Karpas-422 (cell line): Measurements from ENCODE around the gene HELZ2. TPM values are rescaled to one million over a fixed set of nuclear protein-coding genes. Genes with fewer than 3 reads are reported as not detected.
"Not testable (repeated sequence)": the region's sequence is repeated elsewhere in the genome, so short reads cannot be mapped to it uniquely, and the experiment has no call there.

ENCODE experiments used
- DNase-seq: peaks from one replicate; pipeline ENCODE4 v3.0.0-alpha.2; 2015
- H2AFZ ChIP-seq: fragments of 200-600 bp; sonication (generic); 2 replicates; pipeline ENCODE4 v1.6.1; 2014; ENCODE audit warnings: antibody characterized with exemption, low read length, mixed read lengths
- H3K27ac ChIP-seq: fragments of 200-600 bp; sonication (generic); 2 replicates; pipeline ENCODE4 v1.5.1; 2014; ENCODE audit warnings: mild to moderate bottlenecking, low read length, moderate library complexity
- H3K27me3 ChIP-seq: fragments of 200-600 bp; sonication (generic); 2 replicates; pipeline ENCODE4 v1.6.1; 2014; ENCODE audit warnings: low read length, mixed read lengths
- H3K36me3 ChIP-seq: fragments of 200-600 bp; sonication (generic); 2 replicates; pipeline ENCODE4 v1.6.1; 2014; ENCODE audit warnings: low read length, mixed read lengths; ENCODE audit not compliant: insufficient read depth
- H3K4me1 ChIP-seq: fragments of 200-600 bp; sonication (generic); 2 replicates; pipeline ENCODE4 v1.6.1; 2014; ENCODE audit warnings: mild to moderate bottlenecking, low read length, mixed read lengths
- H3K4me2 ChIP-seq: fragments of 200-600 bp; sonication (generic); 2 replicates; pipeline ENCODE4 v1.6.1; 2014; ENCODE audit warnings: low read length, low read depth, mild to moderate bottlenecking; ENCODE audit not compliant: poor library complexity, severe bottlenecking
- H3K4me3 ChIP-seq: fragments of 200-600 bp; sonication (generic); 2 replicates; pipeline ENCODE4 v1.5.1; 2014; ENCODE audit warnings: mild to moderate bottlenecking, antibody characterized with exemption, low read length, mixed read lengths
- H3K79me2 ChIP-seq: fragments of 200-600 bp; sonication (generic); 2 replicates; pipeline ENCODE4 v1.6.1; 2014; ENCODE audit warnings: mild to moderate bottlenecking, low read length, mixed read lengths
- H3K9ac ChIP-seq: fragments of 200-600 bp; sonication (generic); 2 replicates; pipeline ENCODE4 v1.6.0; 2014; ENCODE audit warnings: low read length
- H3K9me2 ChIP-seq: fragments of 200-600 bp; sonication (generic), shearing (Covaris generic); replicated peaks from 2 replicates; pipeline ENCODE4 v1.6.0; 2014; ENCODE audit warnings: mild to moderate bottlenecking, low read length, moderate library complexity; ENCODE audit not compliant: insufficient read depth
- H3K9me3 ChIP-seq: fragments of 300-700, 200-600 bp; sonication (generic); 2 replicates; pipeline ENCODE4 v1.6.1; 2014; ENCODE audit warnings: low read length, mixed read lengths
- H4K20me1 ChIP-seq: fragments of 200-600 bp; sonication (generic); 2 replicates; pipeline ENCODE4 v1.6.1; 2014; ENCODE audit warnings: mild to moderate bottlenecking, antibody characterized with exemption, low read length, low read depth; ENCODE audit not compliant: insufficient read depth
- total RNA-seq: library from RNA; depleted of rRNA; stranded (reverse); fragments of >200 nt; shearing (Covaris generic); gene quantifications from 2 replicates; pipeline ENCODE4 v1.2.3, GENCODE V29; 2014; ENCODE audit warnings: low replicate concordance

The HELZ2 gene
- total RNA-seq, 1 experiment from 2014 or later, result 15.8 TPM

DNA sequence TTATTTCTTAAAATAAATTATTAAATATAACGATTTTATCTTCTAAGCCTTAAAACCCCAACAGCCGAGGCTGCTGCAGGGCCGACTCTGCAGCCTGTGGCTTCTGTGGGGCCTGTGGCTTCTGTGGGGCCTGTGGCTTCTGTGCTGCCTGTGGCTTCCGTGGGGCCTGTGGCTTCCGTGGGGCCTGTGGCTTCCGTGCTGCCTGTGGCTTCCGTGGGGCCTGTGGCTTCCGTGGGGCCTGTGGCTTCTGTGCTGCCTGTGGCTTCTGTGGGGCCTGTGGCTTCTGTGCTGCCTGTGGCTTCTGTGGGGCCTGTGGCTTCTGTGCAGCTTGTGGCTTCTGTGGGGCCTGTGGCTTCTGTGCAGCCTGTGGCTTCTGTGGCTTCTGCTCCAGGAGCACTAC is 27.6 kb upstream of the HELZ2 start:
- H3K9ac ChIP-seq, H2AFZ ChIP-seq, H3K36me3 ChIP-seq, H3K4me1 ChIP-seq, H4K20me1 ChIP-seq, H3K4me3 ChIP-seq, H3K27me3 ChIP-seq, H3K79me2 ChIP-seq, H3K4me2 ChIP-seq, H3K9me3 ChIP-seq, DNase-seq, H3K9me2 ChIP-seq, H3K27ac ChIP-seq: not testable (repeated sequence)

DNA sequence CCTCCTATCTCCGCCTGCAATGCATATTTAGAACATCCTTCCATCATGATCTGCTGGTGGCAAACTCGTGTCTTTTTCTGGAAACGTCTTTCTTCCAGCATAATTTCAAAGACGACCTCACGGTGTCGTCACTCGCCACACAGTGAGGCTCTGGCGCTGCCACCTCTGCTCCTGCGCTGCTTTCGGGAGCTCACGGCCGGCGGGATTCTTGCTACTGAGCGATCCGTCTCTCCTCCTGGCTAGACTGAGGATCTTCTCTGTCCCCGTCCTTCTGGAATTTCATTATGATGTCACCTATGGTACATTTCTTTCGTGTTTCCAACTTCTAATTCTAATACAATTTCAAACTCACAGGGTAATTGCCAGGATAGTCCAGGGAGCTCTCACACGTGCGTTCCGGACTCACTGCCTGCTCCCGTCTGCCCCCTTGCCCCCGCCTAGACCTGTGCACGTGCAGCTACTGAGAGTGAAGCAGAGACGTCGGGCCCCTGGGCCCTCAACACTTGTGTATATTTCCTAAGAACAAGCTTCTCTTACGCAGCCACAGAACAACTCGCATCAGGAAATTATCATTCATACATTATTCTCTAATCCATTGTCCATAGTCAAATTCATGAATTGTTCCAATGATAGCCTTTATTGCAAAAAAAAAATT is 25.5 kb upstream of the HELZ2 start:
- Histone ChIP-seq H3K79me2 (no peaks in the 10 kb centered on the region), H4K20me1 (no peaks in the 10 kb centered on the region), H3K36me3 (peaks cover 4% of the 10 kb centered on the region; the same call in 1 of the 2 replicates), H3K9me2 (no peaks in the 10 kb centered on the region), H3K4me3 (no peak overlapping the region), H3K9ac (no peak overlapping the region), H2AFZ (no peak overlapping the region), H3K27ac (no peak overlapping the region), H3K27me3 (no peaks in the 10 kb centered on the region), H3K4me2 (no peak overlapping the region), H3K9me3 (no peaks in the 10 kb centered on the region), H3K4me1 (peaks cover 10% of the 10 kb centered on the region)
- no peak for DNase-seq

DNA sequence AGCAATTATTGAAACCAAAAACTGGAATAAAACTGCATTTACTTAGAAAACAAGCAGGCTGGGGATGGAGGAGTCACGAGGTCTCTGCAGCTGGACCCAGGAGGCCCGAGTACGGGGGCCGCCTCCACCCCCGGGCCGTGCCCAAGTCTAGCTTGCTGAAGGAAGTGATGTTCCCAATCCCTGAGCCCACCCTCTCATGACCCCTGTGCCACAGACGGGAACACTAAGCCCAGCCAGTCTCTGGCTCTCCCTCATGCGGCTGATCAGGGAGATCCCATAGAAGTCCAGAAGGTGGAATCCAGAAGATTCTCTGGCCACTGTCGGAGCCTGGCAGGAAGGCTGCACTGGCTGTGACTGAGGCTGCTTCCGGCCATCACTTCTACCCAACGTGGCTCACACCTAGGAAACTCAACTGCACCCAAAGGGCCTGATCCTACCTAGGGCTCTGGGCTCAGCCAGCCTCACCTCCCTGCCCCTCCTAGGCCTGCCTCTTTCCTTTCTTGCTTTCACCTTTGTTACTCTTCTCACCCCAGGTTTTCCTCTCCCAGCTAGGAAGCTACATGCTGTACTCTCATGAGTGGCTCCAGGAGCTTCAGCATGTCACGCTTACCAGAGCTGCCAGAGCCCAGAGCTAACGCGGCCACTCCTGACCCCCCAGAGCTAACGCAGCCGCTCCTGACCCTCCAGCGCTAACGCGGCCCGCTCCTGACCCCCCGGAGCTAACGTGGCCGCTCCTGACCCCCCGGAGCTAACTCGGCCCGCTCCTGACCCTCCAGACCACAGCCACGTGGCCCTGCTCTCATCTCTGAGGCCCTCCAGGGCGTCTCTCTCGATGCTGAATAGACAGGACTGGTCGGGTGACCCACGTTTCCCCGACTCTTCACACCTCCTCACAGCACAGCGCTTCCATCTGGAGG is 24.7 kb upstream of the HELZ2 start:
- Histone ChIP-seq H3K9ac (no peak overlapping the region), H3K4me3 (no peak overlapping the region), H3K27me3 (no peaks in the 10 kb centered on the region), H3K79me2 (no peaks in the 10 kb centered on the region), H3K9me3 (no peaks in the 10 kb centered on the region), H2AFZ (no peak overlapping the region), H4K20me1 (no peaks in the 10 kb centered on the region), H3K36me3 (peaks cover 4% of the 10 kb centered on the region; the same call in 1 of the 2 replicates), H3K4me2 (no peak overlapping the region), H3K4me1 (peaks cover 10% of the 10 kb centered on the region), H3K27ac (no peak overlapping the region), H3K9me2 (no peaks in the 10 kb centered on the region)
- no peak for DNase-seq

DNA sequence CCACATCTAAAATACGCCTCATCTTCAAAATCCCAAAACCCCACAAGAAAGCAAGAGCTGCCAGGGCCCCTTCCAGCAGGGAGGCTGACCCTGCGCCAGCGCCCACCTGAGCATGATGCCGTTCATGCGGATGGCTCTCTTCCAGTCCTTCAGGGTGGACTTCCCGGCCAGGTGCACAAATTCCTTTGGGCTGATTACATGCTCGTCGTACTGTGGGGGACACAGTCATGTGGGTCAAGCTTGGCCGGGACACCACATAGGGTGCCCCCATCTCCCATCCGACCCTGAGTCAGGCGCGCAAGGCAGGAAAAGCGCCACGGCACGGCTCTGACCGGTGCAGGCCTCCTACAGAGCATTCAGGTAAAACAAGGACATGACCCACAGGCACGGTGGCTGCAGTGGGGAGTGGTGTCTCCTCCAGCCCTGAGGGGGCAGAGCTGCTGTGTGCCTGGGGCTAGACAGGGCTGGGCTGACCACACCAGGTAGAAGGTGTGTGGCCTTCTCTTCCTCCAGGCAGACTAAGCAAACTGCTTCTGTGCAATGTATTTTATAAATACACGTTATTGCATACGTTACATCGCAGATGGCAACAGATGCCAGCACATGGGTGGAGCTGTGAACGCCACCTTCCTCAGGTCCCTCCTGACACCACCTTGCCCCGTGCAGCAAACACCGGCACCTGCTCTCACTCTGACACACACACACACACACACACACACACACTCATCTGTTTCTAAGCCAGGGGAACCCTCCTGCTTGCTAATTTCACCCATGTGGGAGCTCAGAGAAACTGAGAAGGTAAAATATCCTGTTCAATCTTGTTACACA is 23.8 kb upstream of the HELZ2 start:
- no peak for DNase-seq
- H2AFZ ChIP-seq, result no peak overlapping the region
- H3K9me3 ChIP-seq, result no peaks in the 10 kb centered on the region
- H3K36me3 ChIP-seq, result peaks cover 3% of the 10 kb centered on the region; the same call in 1 of the 2 replicates
- H3K27ac ChIP-seq, result no peak overlapping the region
- H3K9me2 ChIP-seq, result no peaks in the 10 kb centered on the region
- H3K27me3 ChIP-seq, result no peaks in the 10 kb centered on the region
- no peaks in the 10 kb centered on the region for H3K79me2 ChIP-seq
- H4K20me1 ChIP-seq, result no peaks in the 10 kb centered on the region
- peaks cover 8% of the 10 kb centered on the region for H3K4me1 ChIP-seq
- H3K9ac ChIP-seq, result no peak overlapping the region
- H3K4me3 ChIP-seq, result no peak overlapping the region
- H3K4me2 ChIP-seq, result no peak overlapping the region

DNA sequence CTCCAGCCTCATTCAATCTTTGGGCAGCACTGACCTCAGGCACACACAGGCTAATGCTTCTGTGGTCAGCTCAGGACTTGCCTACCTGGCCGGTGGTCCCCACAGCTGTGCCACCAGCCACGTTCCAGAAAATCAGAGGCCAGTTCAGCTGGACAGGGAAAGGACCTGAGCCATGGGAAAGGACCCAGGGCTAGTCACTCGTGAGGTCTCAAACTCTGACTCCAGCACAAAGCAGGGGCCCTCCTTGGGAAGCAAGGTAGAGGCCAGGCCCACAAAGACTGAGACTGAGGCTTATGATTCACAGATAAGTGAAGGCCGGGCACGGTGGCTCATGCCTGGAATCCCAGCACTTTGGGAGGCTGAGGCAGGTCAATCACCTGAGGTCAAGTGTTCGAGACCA is 22.4 kb upstream of the HELZ2 start:
- H3K36me3 ChIP-seq, result no peaks in the 10 kb centered on the region; the same call in 1 of the 2 replicates

DNA sequence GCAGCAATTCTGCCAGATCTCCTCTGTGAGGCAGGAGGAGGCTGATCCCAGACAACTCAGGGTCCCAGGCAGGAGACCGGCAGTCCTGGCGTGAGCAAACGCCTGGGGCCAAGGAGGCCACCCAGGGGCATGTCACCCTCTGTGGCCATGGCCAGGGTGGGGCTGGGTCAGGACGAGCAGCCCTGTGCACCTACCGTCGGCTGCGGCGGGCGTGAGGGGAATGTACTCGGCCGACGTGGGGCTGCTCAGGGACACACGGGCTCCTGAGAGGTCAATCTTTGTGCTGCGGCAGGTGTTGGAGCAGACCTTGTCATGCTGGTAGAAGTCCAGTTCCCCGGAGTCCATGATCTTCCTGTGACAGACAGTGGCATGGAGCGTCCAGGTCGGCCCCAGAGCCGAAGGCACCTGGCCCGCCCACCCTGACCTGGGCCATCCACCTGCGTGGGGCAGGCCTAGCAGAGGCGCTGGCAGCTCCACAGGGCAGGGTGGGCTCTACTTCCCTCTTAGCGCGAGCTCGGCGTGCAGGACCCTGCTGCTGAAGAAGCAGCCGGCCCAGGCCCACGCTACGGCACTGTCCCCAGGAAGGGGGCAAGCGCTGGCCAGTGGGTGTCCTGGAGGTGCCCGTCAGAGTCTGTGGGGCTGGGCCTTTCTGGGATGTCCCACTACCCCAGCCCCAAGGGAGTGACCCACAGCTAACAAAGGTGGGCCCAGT is 21.5 kb upstream of the HELZ2 start:
- H3K9me2 ChIP-seq, result no peaks in the 10 kb centered on the region
- no peak overlapping the region for H3K4me2 ChIP-seq
- H3K4me1 ChIP-seq, result no peaks in the 10 kb centered on the region
- no peak overlapping the region for H3K9ac ChIP-seq
- no peaks in the 10 kb centered on the region for H3K9me3 ChIP-seq
- H2AFZ ChIP-seq, result no peak overlapping the region
- no peak for DNase-seq
- no peaks in the 10 kb centered on the region for H3K79me2 ChIP-seq
- no peaks in the 10 kb centered on the region for H3K27me3 ChIP-seq
- no peaks in the 10 kb centered on the region for H3K36me3 ChIP-seq
- H4K20me1 ChIP-seq, result no peaks in the 10 kb centered on the region
- no peak overlapping the region for H3K27ac ChIP-seq
- H3K4me3 ChIP-seq, result no peak overlapping the region

More for the DNA sequence above, 22.4 kb upstream of the HELZ2 start:
- no peak overlapping the region for H3K9ac ChIP-seq
- no peaks in the 10 kb centered on the region for H3K9me3 ChIP-seq
- H2AFZ ChIP-seq, result no peak overlapping the region
- H3K9me2 ChIP-seq, result no peaks in the 10 kb centered on the region
- no peaks in the 10 kb centered on the region for H4K20me1 ChIP-seq
- H3K79me2 ChIP-seq, result no peaks in the 10 kb centered on the region
- H3K4me3 ChIP-seq, result no peak overlapping the region
- DNase-seq, result no peak
- no peaks in the 10 kb centered on the region for H3K4me1 ChIP-seq
- H3K27ac ChIP-seq, result no peak overlapping the region
- no peaks in the 10 kb centered on the region for H3K27me3 ChIP-seq
- no peak overlapping the region for H3K4me2 ChIP-seq

DNA sequence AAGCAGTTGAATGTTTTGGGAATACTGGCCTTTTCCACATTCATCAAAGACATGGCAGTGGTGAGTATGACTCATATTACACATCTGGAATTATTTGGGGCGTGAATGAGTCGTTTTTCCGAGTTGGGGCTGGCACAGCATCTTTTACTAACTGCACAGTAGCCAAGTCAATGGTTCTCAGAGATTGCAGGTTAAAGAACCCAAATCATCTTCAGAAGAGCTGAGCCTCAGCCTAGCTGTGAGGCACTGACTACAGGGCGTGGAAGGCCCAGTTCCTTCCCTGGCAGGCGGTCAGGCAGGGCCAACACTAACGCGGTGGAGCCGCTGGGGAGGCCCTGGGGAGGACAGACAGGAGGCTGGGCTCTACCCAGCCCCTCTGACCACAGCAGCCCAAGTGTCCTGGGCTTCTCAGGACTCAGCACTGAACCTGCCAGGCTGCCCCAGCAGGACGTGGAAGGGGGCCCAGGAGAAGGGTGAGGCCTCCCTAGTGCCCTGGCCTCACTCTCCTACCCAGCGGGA is 20.1 kb upstream of the HELZ2 start:
- Histone ChIP-seq H3K36me3 (no peaks in the 10 kb centered on the region), H3K4me3 (no peak overlapping the region), H2AFZ (no peak overlapping the region), H3K79me2 (no peaks in the 10 kb centered on the region), H3K4me1 (no peaks in the 10 kb centered on the region), H4K20me1 (no peaks in the 10 kb centered on the region), H3K27ac (no peak overlapping the region), H3K27me3 (no peaks in the 10 kb centered on the region), H3K4me2 (no peak overlapping the region), H3K9me2 (no peaks in the 10 kb centered on the region), H3K9ac (no peak overlapping the region), H3K9me3 (no peaks in the 10 kb centered on the region)
- no peak for DNase-seq
